RPMI8226 (cell line): Measurements from ENCODE around the gene DHRS9.
"Not testable (repeated sequence)": the region's sequence is repeated elsewhere in the genome, so short reads cannot be mapped to it uniquely, and the experiment has no call there.

ENCODE experiments used
- DNase-seq: peaks from one replicate; pipeline ENCODE4 v3.0.0-alpha.2; 2015

Gene DHRS9

GRCh38 chr2:169069341-169069740, at the start of gene DHRS9:
Gene DHRS9 (plus strand): TSS chr2:169069563. CDS start chr2:169081582, 12,019 bp downstream.
- no peak for DNase-seq

- DNase-seq = no peak
Observed at GRCh38 chr2:169023161-169023560, 46.2 kb upstream of the DHRS9 start.

DNA sequence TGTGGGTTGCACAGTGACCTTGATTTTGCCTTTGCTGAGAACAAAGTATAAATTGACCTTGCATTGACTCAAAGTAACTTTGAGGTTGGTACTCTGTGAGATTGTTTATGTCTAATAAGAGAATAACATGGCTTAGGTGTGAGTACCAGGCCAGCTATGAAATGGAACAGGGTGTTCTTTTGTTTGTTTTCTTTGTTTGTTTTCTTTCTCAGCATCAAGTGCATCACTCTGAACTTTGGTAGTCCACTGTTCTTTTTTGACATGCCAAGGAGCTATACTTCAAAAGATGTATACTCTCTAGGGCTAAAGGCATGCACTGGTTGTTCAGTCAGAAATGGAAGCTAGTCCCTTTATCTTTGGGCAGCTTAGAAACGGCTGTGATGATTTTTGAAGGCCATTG, 43.3 kb upstream of the DHRS9 start:
- no peak for DNase-seq

DNA sequence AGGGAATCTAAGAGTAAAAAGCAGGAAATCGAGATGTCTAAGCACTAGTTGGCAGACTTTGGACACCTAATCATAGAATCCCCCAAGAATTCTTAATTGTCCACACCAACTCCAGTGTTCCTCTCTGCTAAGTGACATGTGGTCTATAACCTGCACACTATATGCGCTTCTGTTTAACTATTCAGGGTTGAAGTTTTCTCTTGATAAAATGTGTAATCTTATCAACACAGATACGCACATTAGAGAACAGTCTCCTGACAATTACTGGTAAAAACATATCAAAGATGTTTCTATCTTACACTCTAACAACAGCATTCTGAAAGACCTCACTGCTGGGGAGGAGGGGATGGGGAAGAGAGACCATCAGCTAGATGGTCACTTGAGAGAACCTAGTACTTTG, 42.1 kb upstream of the DHRS9 start:
- DNase-seq = no peak

DNA sequence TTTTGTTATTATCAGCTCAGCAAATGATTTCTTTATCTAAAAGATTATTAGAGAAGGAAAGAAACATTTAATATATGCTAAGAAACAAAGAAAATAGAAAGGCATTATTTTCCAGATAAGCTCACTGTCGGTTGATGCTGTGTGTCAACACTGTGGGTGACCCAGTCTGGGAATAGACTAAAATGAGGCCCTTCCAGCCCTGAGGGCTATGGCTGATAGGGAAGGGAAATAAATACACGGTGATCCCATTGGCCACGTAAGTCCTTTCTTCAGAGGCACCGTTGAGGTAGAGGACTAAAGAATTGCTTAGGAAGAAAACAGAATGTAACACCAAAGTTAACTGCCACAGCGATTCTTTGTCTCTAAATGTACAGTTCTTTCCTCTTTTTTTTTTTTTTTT, 40.0 kb upstream of the DHRS9 start:
- no peak for DNase-seq

GRCh38 chr2:169031202-169031601, 38.2 kb upstream of the DHRS9 start, which contains the start of gene ABCB11:
Gene ABCB11 (minus strand): TSS chr2:169031324. CDS start chr2:169018125, 13,199 bp downstream.
- no peak for DNase-seq

DNA sequence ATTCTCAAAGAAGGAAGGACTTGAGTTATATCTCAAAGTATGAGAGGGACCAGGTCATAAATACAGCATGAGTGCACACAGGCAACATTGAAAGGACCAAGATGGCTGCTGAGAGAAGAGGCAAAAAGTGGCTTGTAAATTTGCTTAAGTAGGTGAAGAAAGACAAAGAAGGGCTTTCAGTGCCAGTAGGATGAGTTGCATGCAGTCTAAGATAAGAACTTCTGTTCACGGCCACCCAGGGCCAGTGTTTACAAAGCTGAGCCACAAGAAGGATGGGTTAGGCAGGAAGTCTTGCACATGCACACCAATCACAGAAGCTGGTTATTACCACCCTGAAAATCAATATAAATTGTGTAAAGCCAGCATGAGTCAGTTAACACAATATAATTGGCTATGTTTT, 35.1 kb upstream of the DHRS9 start:
- no peak for DNase-seq

- DNase-seq = no peak
Observed at GRCh38 chr2:169034984-169035544, 34.3 kb upstream of the DHRS9 start.

- DNase-seq = no peak
Observed at GRCh38 chr2:169035887-169036286, 33.5 kb upstream of the DHRS9 start.

- no peak for DNase-seq
Observed at GRCh38 chr2:169036736-169037440, 32.5 kb upstream of the DHRS9 start.

DNA sequence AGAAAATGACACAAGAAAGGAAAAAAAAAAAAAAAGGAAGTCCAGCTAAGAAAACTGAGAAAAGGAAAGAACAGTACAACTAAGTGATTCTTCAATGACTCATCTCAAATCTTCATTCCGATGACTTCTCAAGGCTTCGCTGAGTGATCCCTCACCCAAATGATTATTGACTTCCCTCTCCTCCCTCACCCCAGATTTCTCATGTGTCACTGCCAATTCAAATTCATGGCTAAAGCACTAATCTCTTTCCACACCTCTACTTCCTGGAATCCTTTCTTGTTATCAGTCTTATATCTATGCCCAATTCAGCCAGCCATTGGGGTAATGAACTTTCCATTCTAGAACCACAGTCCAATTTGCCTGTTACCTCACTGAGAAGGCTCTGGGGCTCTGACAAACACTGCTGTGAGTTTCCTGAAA, 31.0 kb upstream of the DHRS9 start:
- DNase-seq = no peak

GRCh38 chr2:169039702-169040101, 29.7 kb upstream of the DHRS9 start:
- no peak for DNase-seq

DNA sequence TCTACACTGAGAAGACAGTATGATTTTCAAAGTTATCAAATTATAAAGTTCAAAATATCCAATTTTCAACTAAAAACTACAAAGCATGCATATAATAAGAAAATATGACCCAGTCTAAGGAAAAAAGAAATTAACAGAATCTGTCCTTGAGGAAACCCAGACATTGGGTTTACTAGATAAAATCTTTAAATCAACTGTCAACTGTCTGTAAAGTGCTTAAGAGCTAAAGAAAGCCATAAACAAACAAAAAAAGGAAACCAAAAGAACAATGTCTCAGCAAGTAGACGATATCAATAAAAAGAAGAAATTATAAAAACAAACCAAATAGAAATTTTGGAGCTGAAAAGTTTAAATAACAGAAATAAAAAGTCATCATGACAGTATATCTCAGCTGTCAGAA, 27.8 kb upstream of the DHRS9 start:
- no peak for DNase-seq

DNA sequence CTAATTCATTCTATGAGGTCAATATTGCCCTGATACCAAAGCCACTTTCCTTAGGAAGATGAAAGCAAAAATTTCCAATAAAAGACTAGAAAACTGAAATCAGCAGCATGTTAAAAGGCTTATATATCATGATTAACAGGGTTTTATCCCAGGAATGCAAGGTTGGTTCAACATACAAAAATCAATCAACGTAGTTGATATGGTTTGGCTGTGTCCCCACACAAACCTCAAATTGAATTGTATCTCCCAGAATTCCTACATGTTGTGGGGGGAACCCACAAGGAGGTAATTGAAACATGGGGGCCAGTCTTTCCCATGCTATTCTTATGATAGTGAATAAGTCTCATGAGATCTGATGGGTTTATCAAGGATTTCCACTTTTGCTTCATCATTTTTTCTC, 26.5 kb upstream of the DHRS9 start:
- DNase-seq = no peak

GRCh38 chr2:169046440-169047151, 22.8 kb upstream of the DHRS9 start:
- DNase-seq = no peak

DNA sequence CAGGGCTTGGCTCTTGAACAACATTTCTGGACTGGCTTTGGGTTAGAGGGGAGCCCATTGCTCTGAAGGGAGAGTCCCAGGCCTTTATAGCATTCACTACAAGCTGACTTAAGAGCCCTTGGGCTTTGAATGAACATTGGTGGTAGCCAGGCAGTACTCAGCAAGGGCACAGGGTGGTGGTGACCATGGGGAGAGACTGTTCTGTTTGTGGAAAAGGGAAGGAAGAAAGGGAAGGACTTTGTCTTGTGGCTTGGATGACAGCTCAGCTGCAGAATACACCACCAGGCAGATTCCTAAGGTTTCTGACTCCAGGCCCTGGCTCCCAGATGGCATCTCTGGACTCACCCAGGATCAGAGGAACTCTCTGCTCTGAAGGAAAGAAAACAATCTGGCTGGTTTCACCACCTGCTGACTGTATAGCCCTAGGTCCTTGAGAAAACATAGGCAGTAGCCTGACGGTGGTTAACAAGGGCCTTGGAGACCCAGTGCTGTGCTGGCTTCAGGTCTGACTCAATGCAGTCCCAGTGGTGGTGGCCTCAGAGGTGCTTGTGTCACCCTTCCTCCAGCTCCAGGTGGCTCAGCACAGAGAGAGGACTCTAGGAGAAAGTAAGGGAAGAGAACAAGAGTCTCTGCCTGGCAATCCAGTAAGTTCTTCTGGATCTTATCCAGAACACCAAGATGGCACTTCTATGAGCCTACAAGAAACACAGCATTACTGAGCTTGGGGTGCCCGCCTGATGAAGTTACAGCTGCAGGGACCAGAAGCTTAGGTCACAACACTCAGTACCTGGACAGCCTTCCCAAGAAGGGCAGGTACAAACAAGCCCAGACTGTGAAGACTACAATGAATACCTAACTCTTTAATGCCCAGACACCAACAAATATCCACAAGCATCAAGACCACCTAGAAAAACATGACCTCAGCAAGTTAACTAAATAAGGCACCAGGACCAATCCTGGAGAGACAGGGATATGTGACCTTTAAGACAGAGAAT, 21.8 kb upstream of the DHRS9 start:
- no peak for DNase-seq

GRCh38 chr2:169049142-169049541, 20.2 kb upstream of the DHRS9 start:
- DNase-seq = no peak

GRCh38 chr2:169050476-169051240, 18.7 kb upstream of the DHRS9 start:
- DNase-seq = no peak

DNA sequence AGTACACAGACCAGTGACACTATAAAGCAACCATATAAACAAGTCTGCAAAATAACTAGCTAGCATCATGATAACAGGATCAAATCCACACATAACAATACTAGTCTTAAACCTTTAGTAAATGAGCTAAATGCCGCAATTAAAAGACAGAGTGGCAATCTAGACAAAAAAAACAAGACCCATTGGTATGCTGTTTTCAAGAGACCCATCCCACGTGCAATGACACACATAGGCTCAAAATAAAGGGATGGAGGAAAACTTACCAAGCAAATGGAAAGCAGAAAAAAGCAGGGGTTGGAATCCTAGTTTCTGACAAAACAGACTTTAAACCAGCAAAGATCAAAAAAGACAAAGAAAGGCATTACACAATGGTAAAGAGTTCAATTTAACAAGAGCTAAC, 14.8 kb upstream of the DHRS9 start:
- DNase-seq = not testable (repeated sequence)

DNA sequence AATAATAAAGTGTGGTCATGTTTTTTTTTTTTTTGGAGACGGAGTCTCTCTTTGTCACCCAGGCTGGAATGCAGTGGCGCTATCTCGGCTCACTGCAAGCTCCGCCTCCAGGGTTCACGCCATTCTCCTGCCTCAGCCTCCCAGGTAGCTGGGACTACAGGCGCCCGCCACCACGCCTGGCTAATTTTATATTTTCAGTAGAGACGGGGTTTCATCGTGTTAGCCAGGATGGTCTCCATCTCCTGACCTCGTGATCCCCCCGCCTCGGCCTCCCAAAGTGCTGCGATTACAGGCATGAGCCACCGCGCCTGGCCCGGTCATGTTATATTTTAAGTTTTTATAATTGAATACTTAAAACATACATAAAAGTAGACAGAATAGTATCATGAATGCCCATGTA, 5.2 kb upstream of the DHRS9 start:
- DNase-seq = not testable (repeated sequence)

GRCh38 chr2:169065422-169065821, 3.9 kb upstream of the DHRS9 start:
- no peak for DNase-seq

GRCh38 chr2:169065864-169066517, 3.4 kb upstream of the DHRS9 start:
- no peak for DNase-seq
